Activated effector memory CD4-positive, alpha-beta T cell treated with anti-CD3 and anti-CD28 coated beads, Interleukin-2, amount 50 U/mL, for 16 hours (primary cell): ENCODE data around the gene SLC19A2.

Experiments used
- DNase-seq: peaks from one replicate; pipeline ENCODE4 v3.0.0-alpha.2; 2020

SLC19A2 gene

GRCh38 chr1:169473347-169473746, 12.4 kb downstream of the SLC19A2 start:
- no peak for DNase-seq

- no peak for DNase-seq
Observed at GRCh38 chr1:169472738-169473137, 13.0 kb downstream of the SLC19A2 start.

GRCh38 chr1:169468982-169469381, 16.8 kb downstream of the SLC19A2 start:
- DNase-seq, result no peak

- no peak for DNase-seq
Observed at GRCh38 chr1:169466259-169467230, 19.2 kb downstream of the SLC19A2 start.

GRCh38 chr1:169465281-169465680, 20.5 kb downstream of the SLC19A2 start:
- DNase-seq, result no peak

- no peak for DNase-seq
Observed at GRCh38 chr1:169462385-169462784, 23.4 kb downstream of the SLC19A2 start.

GRCh38 chr1:169461390-169462000, 24.2 kb downstream of the SLC19A2 start:
- no peak for DNase-seq

- DNase-seq, result no peak
Observed at GRCh38 chr1:169460191-169460833, 25.4 kb downstream of the SLC19A2 start.

- DNase-seq, result no peak
Observed at GRCh38 chr1:169457443-169457842, 28.3 kb downstream of the SLC19A2 start.

GRCh38 chr1:169456029-169456428, 29.7 kb downstream of the SLC19A2 start:
- no peak for DNase-seq

- DNase-seq, result no peak
Observed at GRCh38 chr1:169452921-169453320, 32.8 kb downstream of the SLC19A2 start.

GRCh38 chr1:169451218-169451824, 34.4 kb downstream of the SLC19A2 start:
- no peak for DNase-seq

- DNase-seq, result no peak
Observed at GRCh38 chr1:169443923-169444322, 41.8 kb downstream of the SLC19A2 start.

- DNase-seq, result peak; percentile 72
Observed at GRCh38 chr1:169427081-169427641, 58.6 kb downstream of the SLC19A2 start, which contains the start of gene CCDC181. Gene CCDC181, minus strand, starts transcription at chr1:169427474. Its CDS starts 2,547 bp downstream, at chr1:169424927.

GRCh38 chr1:169426174-169426705, 59.5 kb downstream of the SLC19A2 start:
- DNase-seq, result no peak

GRCh38 chr1:169421309-169421708, 64.4 kb downstream of the SLC19A2 start:
- DNase-seq, result no peak

- DNase-seq, result no peak
Observed at GRCh38 chr1:169414952-169415351, 70.8 kb downstream of the SLC19A2 start.
